NCI-H526 treated with DMSO at 0.1 percent for 48 hours (cell line): Measurements from ENCODE around the gene SLC16A8.
A peak's percentile ranks its signal among the peaks of the same experiment; 100 is the strongest.
"Not testable (repeated sequence)": the region's sequence is repeated elsewhere in the genome, so short reads cannot be mapped to it uniquely, and the experiment has no call there.

ENCODE experiments used
- DNase-seq: peaks from one replicate; lab custom pipeline; 2025; lab: John Stamatoyannopoulos, UW

The SLC16A8 gene, protein sequence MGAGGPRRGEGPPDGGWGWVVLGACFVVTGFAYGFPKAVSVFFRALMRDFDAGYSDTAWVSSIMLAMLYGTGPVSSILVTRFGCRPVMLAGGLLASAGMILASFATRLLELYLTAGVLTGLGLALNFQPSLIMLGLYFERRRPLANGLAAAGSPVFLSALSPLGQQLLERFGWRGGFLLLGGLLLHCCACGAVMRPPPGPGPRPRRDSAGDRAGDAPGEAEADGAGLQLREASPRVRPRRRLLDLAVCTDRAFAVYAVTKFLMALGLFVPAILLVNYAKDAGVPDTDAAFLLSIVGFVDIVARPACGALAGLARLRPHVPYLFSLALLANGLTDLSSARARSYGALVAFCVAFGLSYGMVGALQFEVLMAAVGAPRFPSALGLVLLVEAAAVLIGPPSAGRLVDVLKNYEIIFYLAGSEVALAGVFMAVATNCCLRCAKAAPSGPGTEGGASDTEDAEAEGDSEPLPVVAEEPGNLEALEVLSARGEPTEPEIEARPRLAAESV

DNA sequence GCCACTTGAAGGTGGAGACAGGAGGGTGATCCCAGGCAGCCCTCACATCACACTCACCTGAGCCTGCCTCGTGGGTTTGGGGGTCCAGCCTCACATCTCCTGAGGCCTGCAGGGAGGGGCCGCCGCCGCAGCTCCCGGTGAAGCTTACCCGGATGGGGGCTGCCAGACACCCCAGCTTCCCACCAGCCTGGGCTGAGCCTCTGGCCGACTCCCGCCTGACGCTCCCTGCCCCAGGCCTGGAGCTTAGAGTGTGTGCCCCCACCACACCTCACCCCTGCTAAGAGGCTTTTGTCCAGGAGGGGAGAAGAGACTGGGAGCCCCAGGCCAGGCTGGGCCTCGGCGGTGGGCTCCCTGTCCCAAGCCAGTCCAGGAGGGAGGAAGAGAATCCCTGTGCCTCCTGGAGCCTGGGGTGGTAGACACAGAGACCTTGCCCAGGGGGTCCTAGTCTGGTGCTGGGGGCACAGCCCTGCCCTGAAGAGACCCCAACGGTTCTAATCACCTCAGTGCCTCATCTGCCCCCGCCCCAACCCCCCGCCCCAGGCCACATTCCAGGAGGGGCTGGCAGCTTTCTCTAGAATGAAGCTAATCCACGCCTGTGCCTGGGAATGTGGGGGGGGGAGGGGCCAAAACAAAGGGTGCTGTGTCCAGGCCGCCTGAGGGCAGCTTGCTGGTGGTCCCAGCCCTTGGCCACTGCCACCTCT is at the start of gene SLC16A8:
Gene SLC16A8, minus strand, starts transcription at position 254 of the 701 bp plus-strand sequence. CDS start 1,311 bp downstream, outside the sequence.
- no peak for DNase-seq

GRCh38 chr22:38133331-38133730 is 49.3 kb upstream of the SLC16A8 start:
- DNase-seq: no peak

DNA sequence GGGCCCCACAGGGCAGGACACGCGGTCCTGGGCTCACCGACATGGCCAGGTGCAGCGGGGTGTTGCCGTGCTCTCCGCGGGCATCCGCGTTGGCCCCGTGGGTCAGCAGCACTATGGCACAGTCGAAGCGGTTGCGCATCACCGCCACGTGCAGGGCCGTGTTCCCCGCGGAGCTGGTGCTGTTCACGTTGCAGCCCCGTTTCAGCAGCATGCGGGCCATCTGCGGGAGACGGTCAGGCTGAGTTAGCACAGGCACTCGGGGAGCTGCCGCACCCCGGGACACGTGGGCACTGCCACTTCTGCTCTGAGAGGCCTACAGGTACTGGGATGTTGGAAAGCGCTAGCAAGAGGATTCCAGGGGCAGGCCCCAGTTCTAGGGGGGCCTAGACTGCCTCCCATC is 48.8 kb upstream of the SLC16A8 start:
- no peak for DNase-seq

DNA sequence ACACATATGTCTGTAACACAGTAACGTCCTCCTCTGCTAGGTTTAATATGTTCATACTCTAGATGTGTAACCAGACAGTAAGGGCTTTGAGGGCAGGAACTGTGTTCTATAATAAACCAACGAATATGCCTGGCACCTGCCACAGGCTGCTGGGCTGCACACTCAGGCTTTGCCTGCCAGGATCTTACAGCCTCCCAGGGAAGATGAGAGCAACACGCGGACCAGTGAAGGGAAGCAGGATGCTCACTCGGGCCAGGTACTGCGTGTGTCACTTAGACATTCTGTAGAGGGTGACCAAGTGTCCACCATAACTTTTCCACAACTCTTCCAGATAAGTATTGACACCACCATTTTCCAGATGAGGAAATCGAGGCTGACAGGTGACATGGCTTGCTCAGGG is 48.2 kb upstream of the SLC16A8 start:
- DNase-seq: no peak

DNA sequence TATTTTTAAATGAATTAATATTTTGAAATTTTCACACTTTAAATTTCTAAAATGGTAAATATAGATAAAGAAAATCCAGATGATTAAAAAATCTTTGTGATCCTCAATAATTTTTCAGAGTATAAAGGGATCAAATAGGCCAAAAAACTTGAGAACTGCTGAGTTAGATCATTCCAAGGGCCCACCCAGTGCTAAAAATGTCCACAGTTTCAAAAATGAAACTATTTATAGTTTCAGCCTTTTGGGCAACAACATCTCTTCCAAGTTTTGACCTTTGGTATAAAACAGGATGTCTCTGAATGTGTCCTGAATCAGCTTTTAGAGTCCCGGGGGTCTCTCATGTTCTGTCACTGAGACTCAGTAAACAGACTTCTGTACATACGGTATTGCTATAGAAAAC is 47.4 kb upstream of the SLC16A8 start:
- DNase-seq: no peak

GRCh38 chr22:38129856-38130255 is 45.9 kb upstream of the SLC16A8 start:
- DNase-seq: no peak

DNA sequence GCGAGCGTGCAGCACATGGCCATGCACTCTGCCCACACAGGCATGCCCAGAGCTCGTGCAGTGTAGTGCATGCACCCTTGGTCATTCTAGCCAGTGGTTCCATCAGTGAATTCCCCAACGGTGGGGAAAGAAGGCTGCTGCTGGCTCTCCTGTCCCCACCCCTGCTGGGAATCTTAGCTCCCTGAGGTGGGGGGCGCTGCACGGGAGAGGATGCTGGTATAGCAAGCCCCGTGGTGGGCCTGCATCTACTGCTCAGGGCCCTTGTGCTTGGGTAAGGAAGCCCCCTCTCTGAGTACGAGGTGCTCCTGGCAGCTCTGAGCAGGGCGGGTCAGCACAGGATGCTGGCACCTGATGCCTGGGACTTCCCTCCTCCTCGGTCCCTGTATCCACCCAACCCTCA is 45.0 kb upstream of the SLC16A8 start:
- DNase-seq: no peak

- DNase-seq: no peak
These were observed 43.9 kb upstream of the SLC16A8 start for GRCh38 chr22:38127869-38128268.

DNA sequence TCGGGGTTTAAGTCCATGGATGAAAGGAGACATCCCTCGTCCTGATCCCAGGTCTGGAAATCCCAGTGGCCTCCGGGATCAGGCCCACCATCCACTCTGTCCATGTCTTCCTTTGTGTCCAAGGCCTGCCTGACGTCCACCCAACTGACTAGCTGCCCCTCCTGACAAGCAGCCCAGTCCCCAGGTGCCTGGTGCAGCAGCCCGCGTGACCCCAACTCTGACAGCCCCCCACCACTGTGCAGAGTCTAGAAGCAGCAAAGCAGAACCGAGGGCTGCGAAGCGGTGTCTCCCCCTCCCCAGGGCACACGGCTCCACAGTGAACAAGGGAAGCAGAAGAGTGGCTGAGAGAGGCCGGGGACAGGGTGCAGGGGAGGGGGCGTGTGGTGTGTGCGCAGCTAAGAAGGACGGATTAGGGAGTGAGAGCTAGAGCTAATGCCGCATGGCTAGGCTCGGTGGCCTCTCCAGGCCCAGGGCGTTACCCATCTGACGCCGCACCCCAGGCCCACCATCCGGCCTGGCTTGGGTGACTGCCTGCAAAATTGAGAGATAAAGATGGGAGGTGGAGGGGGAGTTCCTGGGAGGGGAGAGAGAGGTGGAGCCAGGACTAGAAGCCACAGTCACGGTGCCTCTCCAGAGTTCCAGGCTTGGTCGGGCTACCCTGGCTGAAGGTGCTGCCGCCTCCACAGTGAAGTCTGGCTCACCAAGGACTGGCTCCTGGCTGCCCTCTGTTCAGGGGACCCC is 43.1 kb upstream of the SLC16A8 start:
- no peak for DNase-seq

DNA sequence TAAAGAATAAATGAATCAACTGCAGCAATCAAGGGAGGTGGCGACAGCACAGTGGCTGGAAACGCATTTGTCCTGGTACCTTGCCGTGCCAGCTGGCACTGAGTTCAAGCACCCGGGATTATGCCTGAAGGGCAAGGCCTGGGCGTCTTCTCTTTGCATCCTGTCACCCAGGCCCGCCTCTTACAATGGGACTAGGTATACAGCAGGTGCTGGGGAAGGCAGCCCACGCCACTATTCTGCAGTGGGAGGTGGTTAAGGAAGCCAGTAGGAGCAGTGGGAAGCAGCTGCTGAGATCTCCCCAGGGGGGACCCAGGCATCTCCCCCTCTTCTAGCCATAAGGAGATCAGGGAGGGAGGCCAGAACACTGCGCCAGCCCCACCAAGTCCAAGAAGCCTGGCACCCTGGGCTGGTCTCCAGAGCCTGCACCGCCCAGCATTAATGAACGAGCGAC is 41.8 kb upstream of the SLC16A8 start:
- DNase-seq: no peak

DNA sequence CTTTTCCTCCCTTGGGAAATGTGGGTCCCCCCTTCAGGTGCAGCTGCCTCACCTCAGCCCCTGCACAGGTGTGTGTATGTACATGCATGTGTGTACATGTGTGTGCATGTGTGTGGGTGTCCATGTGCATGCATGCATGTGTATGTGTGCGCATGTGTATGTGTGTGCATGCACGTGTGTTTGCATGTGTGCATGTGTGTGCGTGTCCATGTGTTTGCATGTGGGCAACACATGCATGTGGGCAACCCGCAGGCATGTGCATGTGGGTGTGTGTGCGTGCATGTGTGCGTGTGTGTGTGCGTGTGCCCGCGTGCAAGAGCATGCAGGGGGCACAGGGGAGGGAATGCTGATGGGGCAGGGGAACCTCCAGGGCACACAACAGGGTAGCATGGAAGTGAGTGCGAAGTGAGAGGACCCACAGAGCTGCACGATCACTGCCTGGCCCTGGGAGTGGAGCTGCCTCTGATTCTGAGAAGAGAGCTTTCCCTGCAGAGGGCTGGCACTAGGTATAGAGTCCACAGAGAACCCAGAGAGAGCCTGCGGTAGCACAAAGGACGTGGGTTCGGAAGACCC is 41.1 kb upstream of the SLC16A8 start:
- DNase-seq: no peak

- DNase-seq: no peak
These were observed 40.4 kb upstream of the SLC16A8 start for GRCh38 chr22:38124236-38124974.

DNA sequence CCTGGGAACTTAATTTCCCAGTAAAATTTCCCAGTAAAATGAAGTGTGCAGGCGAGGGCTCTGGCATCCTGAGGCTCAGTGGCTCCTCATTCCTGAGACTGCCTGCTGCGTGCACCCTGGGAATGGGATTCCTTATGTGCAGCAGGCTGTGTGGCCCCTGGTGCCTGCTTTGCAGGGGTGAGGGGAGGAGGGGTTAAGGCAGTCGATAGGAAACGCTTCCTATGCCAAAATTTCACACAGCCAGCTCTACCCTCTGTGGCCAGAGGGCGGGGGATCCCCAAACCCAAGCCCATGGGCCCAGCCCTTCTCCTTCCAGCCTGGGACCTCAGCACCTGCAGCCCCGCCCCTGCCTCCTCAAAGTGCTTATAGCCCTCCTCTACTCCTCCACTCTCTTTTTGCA is 38.6 kb upstream of the SLC16A8 start:
- DNase-seq: no peak

GRCh38 chr22:38120359-38121110 is 36.6 kb upstream of the SLC16A8 start:
- no peak for DNase-seq

DNA sequence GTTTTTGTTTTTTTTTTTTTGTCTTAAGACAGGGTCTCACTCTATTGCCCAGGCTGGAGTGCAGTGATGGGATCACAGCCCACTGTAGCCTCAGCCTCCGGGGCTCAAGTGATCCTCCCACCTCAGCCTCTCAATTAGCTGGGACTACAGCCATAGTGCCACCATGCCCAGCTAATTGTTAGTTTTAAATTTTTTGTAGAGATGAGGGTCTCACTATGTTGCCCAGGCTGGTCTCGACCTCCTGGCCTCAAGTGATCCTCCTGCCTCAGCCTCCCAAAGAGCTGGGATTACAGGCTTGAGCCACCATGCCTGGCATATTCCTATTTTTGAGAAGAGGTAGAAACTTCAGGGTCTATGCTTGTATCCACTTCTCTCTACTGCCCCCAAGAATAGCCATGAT is 34.8 kb upstream of the SLC16A8 start:
- DNase-seq: not testable (repeated sequence)

DNA sequence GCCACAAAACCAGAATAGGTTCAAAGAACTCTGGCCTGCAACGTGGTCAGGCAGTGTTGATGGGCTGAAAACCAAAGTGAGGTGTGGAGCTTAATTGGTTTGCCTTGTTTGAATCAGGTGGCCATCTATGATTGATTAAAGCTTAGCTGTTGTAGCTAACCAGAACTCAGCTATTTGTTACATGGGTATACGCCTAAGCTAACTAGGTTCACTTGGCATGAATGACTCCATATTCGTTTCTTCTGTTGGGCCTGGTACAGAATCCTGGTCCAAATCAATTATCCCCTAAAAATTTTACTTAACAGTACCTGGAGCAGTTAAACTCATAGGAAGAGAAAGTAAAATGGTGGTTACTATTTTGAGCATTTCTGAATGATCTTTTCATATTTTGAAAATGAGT is 34.2 kb upstream of the SLC16A8 start:
- DNase-seq: no peak

- not testable (repeated sequence) for DNase-seq
These were observed 33.6 kb upstream of the SLC16A8 start for GRCh38 chr22:38117556-38117955.

- no peak for DNase-seq
These were observed 31.6 kb upstream of the SLC16A8 start for GRCh38 chr22:38115423-38116205.

GRCh38 chr22:38114484-38115398 is 30.8 kb upstream of the SLC16A8 start:
- peak; percentile 30 for DNase-seq
